ENCODE measurements around the gene ROBO1. TPM values are rescaled to one million over a fixed set of nuclear protein-coding genes. Genes with fewer than 3 reads are reported as not detected.

The ROBO1 gene
- total and polyA plus RNA-seq, 2 donors (not counting 1 experiment from before 2014, with no cell fraction given): 0.27 to 3.2 TPM

DNA sequence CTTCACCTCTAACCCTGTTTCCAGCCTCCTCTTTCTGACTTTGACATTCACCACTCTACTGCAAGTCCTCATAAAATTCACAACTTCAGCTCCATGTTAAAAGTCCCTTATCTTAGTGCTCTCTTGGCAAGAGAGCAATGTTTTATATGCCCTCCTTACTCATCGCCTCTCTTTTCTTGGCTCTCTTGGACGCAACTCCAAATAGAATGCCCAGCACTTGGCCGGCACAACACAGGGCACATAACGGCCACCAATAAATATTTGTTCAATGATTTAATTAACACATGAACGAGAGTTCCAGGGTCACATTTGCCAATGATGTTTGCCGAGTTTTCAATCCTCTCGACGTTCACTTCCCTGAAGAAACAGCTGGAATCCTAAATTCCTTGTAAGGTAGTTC is 401.4 kb downstream of the ROBO1 start:
- no peak for DNase-seq
- WGBS (ENCODE audit: insufficient coverage): 100% methylated on average over 1 of the region's 8 CpGs
- intact Hi-C loops (cut with micrococcal nuclease): no loop called here
- Histone ChIP-seq H3K36me3 (replicated peaks in 1 of 2; ENCODE audit: control extremely low read depth in 1 of 2, control insufficient read depth in 1 of 2, extremely low read depth in 1 of 2, insufficient read depth in 2 of 2, low read length in 1 of 2) (no peaks in the 10 kb centered on the region), H2AFZ (ENCODE audit: insufficient read depth, low read depth, low read length, poor library complexity, severe bottlenecking) (no peak overlapping the region), H3K27ac (ENCODE audit: low read length in 2 of 2) (no peak overlapping the region), H3K4me1 (ENCODE audit: control insufficient read depth in 2 of 2, insufficient read depth in 2 of 2, low read length in 2 of 2) (no peaks in the 10 kb centered on the region), H3K4me2 (replicated peaks; ENCODE audit: low read depth, low read length, poor library complexity, severe bottlenecking) (no peak overlapping the region), H3K9ac (ENCODE audit: low read length) (no peak overlapping the region), H3K79me2 (ENCODE audit: control insufficient read depth, insufficient read depth, low read length) (no peaks in the 10 kb centered on the region), H4K20me1 (ENCODE audit: control insufficient read depth, insufficient read depth, low read length, poor library complexity, severe bottlenecking) (no peaks in the 10 kb centered on the region), H3K27me3 (replicated peaks in 1 of 4; ENCODE audit: control extremely low read depth in 1 of 4, control insufficient read depth in 3 of 4, insufficient read depth in 4 of 4, low read length in 3 of 4) (no peaks in the 10 kb centered on the region), H3K9me3 (ENCODE audit: control extremely low read depth in 1 of 3, control insufficient read depth in 2 of 3, insufficient read depth in 1 of 3, low read length in 2 of 3) (no peaks in the 10 kb centered on the region), H3K4me3 (ENCODE audit: control extremely low read depth in 1 of 5, extremely low read depth in 1 of 5, insufficient read depth in 1 of 5, low read depth in 2 of 5, low read length in 4 of 5) (no peak overlapping the region)
- Mint-ChIP-seq H3K27ac (no peak overlapping the region), H3K4me3 (no peak overlapping the region), H3K4me1 (no peaks in the 10 kb centered on the region), H3K9me3 (ENCODE audit: insufficient read depth) (peaks cover 3% of the 10 kb centered on the region), H3K27me3 (no peaks in the 10 kb centered on the region)
- no peak for TF ChIP-seq EZH2 (IDR thresholded peaks at IDR 0.05; ENCODE audit: borderline replicate concordance, insufficient read depth, low read depth, low read length, poor library complexity, severe bottlenecking)
- TF ChIP-seq, protein P1, sequence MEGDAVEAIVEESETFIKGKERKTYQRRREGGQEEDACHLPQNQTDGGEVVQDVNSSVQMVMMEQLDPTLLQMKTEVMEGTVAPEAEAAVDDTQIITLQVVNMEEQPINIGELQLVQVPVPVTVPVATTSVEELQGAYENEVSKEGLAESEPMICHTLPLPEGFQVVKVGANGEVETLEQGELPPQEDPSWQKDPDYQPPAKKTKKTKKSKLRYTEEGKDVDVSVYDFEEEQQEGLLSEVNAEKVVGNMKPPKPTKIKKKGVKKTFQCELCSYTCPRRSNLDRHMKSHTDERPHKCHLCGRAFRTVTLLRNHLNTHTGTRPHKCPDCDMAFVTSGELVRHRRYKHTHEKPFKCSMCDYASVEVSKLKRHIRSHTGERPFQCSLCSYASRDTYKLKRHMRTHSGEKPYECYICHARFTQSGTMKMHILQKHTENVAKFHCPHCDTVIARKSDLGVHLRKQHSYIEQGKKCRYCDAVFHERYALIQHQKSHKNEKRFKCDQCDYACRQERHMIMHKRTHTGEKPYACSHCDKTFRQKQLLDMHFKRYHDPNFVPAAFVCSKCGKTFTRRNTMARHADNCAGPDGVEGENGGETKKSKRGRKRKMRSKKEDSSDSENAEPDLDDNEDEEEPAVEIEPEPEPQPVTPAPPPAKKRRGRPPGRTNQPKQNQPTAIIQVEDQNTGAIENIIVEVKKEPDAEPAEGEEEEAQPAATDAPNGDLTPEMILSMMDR (IDR thresholded peaks at IDR 0.05): no peak
- POLR2A ChIA-PET: no interaction called here
- CTCF ChIA-PET: no interaction called here
- ATAC-seq (ENCODE audit: low read depth): no peak

DNA sequence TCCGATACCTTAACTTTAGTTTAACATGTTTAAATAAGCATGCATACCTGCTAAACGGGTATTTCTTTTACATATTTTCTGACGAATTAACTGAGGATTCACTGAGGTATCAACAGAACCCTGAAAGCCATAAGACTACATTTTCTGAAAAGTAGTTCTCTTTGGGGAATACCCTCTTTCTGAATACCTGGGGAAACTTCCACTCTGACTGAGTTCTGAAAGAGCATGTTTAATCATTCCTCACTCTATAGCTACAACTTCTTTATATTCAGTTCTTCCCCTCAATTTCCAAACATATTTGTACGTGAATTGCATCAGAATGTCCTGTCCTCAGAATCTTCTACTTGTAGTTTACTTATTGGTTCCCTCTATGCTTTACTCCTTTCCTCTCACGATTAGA is 403.0 kb downstream of the ROBO1 start:
- POLR2A ChIA-PET: no interaction called here
- H3K27ac Mint-ChIP-seq: no peak overlapping the region
- H3K36me3 ChIP-seq (replicated peaks in 1 of 2; ENCODE audit: control extremely low read depth in 1 of 2, control insufficient read depth in 1 of 2, extremely low read depth in 1 of 2, insufficient read depth in 2 of 2, low read length in 1 of 2): no peaks in the 10 kb centered on the region
- H3K9ac ChIP-seq (ENCODE audit: low read length): no peak overlapping the region
- no peaks in the 10 kb centered on the region for H3K4me1 Mint-ChIP-seq
- no peaks in the 10 kb centered on the region for H4K20me1 ChIP-seq (ENCODE audit: control insufficient read depth, insufficient read depth, low read length, poor library complexity, severe bottlenecking)
- DNase-seq (no peak), ATAC-seq (ENCODE audit: low read depth) (no peak)
- H3K27ac ChIP-seq (ENCODE audit: low read length in 2 of 2): no peak overlapping the region
- no peak overlapping the region for H2AFZ ChIP-seq (ENCODE audit: insufficient read depth, low read depth, low read length, poor library complexity, severe bottlenecking)
- H3K9me3 ChIP-seq (ENCODE audit: control extremely low read depth in 1 of 3, control insufficient read depth in 2 of 3, insufficient read depth in 1 of 3, low read length in 2 of 3): no peaks in the 10 kb centered on the region
- intact Hi-C loops (cut with micrococcal nuclease): no loop called here
- no peak overlapping the region for H3K4me3 ChIP-seq (ENCODE audit: control extremely low read depth in 1 of 5, extremely low read depth in 1 of 5, insufficient read depth in 1 of 5, low read depth in 2 of 5, low read length in 4 of 5)
- H3K4me3 Mint-ChIP-seq: no peak overlapping the region
- no peak overlapping the region for H3K4me2 ChIP-seq (replicated peaks; ENCODE audit: low read depth, low read length, poor library complexity, severe bottlenecking)
- TF ChIP-seq, protein P1 (IDR thresholded peaks at IDR 0.05): no peak
- TF ChIP-seq EZH2 (IDR thresholded peaks at IDR 0.05; ENCODE audit: borderline replicate concordance, insufficient read depth, low read depth, low read length, poor library complexity, severe bottlenecking): no peak
- H3K27me3 Mint-ChIP-seq: no peaks in the 10 kb centered on the region
- CTCF ChIA-PET: no interaction called here
- H3K9me3 Mint-ChIP-seq (ENCODE audit: insufficient read depth): peaks cover 3% of the 10 kb centered on the region
- no peaks in the 10 kb centered on the region for H3K79me2 ChIP-seq (ENCODE audit: control insufficient read depth, insufficient read depth, low read length)
- no peaks in the 10 kb centered on the region for H3K4me1 ChIP-seq (ENCODE audit: control insufficient read depth in 2 of 2, insufficient read depth in 2 of 2, low read length in 2 of 2)
- H3K27me3 ChIP-seq (replicated peaks in 1 of 4; ENCODE audit: control extremely low read depth in 1 of 4, control insufficient read depth in 3 of 4, insufficient read depth in 4 of 4, low read length in 3 of 4): no peaks in the 10 kb centered on the region
- 87% methylated on average over 2 of the region's 5 CpGs for WGBS (ENCODE audit: insufficient coverage)

Measured in B cell (primary cell).